HTERT RPE-1 (cell line): ENCODE results near the gene PEA15.

Experiments
- in situ Hi-C: fragments of 300-500 bp; cut with MboI; formaldehyde crosslinking; loops from 4 replicates; pipeline ENCODE4 v1.14.3; 2020; ENCODE audit warnings: low sequenced_read_pairs

The PEA15 gene

GRCh38 chr1:160207771-160208556 lies 2.8 kb downstream of the PEA15 start:
- in situ Hi-C loops, result no loop called here

- in situ Hi-C loops, result no loop called here
Measured at GRCh38 chr1:160208557-160209320, 3.6 kb downstream of the PEA15 start.

- in situ Hi-C loops, result no loop called here
Measured at GRCh38 chr1:160209321-160210046, 4.3 kb downstream of the PEA15 start.

- in situ Hi-C loops, result no loop called here
Measured at GRCh38 chr1:160210561-160210960, 5.4 kb downstream of the PEA15 start.

- in situ Hi-C loops, result no loop called here
Measured at GRCh38 chr1:160211046-160211790, 6.0 kb downstream of the PEA15 start.

GRCh38 chr1:160214481-160215140 lies 9.4 kb downstream of the PEA15 start:
- in situ Hi-C loops, result no loop called here

GRCh38 chr1:160216301-160216700 lies 11.1 kb downstream of the PEA15 start:
- in situ Hi-C loops, result no loop called here

- in situ Hi-C loops, result no loop called here
Measured at GRCh38 chr1:160217481-160218051, 12.4 kb downstream of the PEA15 start.

GRCh38 chr1:160219062-160219929 lies 14.1 kb downstream of the PEA15 start:
- in situ Hi-C loops, result no loop called here

- in situ Hi-C loops, result no loop called here
Measured at GRCh38 chr1:160220301-160220700, 15.1 kb downstream of the PEA15 start.

- in situ Hi-C loops, result no loop called here
Measured at GRCh38 chr1:160221089-160221488, 15.9 kb downstream of the PEA15 start.

GRCh38 chr1:160222546-160222945 lies 17.4 kb downstream of the PEA15 start:
- in situ Hi-C loops, result no loop called here

- in situ Hi-C loops, result no loop called here
Measured at GRCh38 chr1:160224606-160225005, 19.4 kb downstream of the PEA15 start.

GRCh38 chr1:160225345-160225744 lies 20.2 kb downstream of the PEA15 start:
- in situ Hi-C loops, result no loop called here

- in situ Hi-C loops, result no loop called here
Measured at GRCh38 chr1:160226623-160227022, 21.4 kb downstream of the PEA15 start.

GRCh38 chr1:160227034-160227433 lies 21.9 kb downstream of the PEA15 start:
- in situ Hi-C loops, result no loop called here

- in situ Hi-C loops, result no loop called here
Measured at GRCh38 chr1:160227561-160227960, 22.4 kb downstream of the PEA15 start.

GRCh38 chr1:160228431-160228830 lies 23.2 kb downstream of the PEA15 start:
- in situ Hi-C loops, result no loop called here

GRCh38 chr1:160232911-160233310 lies 27.7 kb downstream of the PEA15 start:
- in situ Hi-C loops, result no loop called here
